SH-SY5Y (cell line): Measurements from ENCODE around the gene ACVR1.

ENCODE experiments used
- GATA2 ChIP-seq: IDR thresholded peaks from 2 replicates; pipeline ENCODE4 v1.6.1; 2011; ENCODE audit warnings: mild to moderate bottlenecking, low read depth, low read length
- GATA3 ChIP-seq: IDR thresholded peaks from 2 replicates; pipeline ENCODE4 v1.6.1; 2011; ENCODE audit warnings: low read depth, mild to moderate bottlenecking, low read length, moderate library complexity

DNA sequence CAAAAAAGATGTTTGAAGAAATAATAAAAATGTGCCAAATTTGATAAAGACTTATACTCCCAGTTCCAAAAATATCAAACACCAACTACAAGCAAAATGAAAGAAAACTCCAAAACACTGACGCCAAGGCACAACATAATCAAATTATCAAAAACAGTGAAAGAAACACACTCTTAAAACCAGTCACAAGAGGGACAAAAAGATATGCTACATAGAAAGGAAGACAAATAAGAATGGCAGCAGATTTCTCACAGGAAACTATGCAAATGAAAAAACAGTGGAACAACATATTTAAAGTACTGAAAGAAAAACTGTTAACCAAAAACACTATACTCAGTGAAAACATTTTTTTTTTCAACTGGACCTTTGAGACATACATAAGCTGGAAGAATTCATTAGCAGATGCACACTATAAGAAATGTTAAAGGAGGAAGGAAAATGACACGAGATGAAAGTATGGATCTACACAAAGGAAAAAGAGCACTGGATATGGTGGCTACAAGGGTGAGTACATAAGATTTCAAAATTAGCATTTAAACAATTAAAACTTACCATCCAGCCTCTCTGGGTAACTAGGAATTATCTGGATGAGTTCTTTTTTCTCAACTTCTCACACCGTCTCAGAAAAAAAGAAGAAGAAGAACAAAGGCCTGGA, 153.4 kb downstream of the ACVR1 start:
- TF ChIP-seq GATA3, result no peak
- TF ChIP-seq GATA2, result no peak
